Activated CD8-positive, alpha-beta memory T cell treated with anti-CD3 and anti-CD28 coated beads, Interleukin-2, amount 50 U/mL, for 24 hours (primary cell): ENCODE results near the gene SMARCA4.

Source experiments
- DNase-seq: peaks from one replicate; pipeline ENCODE4 v3.0.0-alpha.2; 2020; ENCODE audit errors: extremely low read depth

The SMARCA4 gene

GRCh38 chr19:11010041-11010440, 49.2 kb downstream of the SMARCA4 start:
- DNase-seq, result no peak

- no peak for DNase-seq
These were observed 51.7 kb downstream of the SMARCA4 start for GRCh38 chr19:11012507-11012906.

GRCh38 chr19:11013771-11014170, 52.9 kb downstream of the SMARCA4 start:
- no peak for DNase-seq

GRCh38 chr19:11014403-11014911, 53.6 kb downstream of the SMARCA4 start:
- no peak for DNase-seq

- DNase-seq, result no peak
These were observed 55.8 kb downstream of the SMARCA4 start for GRCh38 chr19:11016631-11017030.

GRCh38 chr19:11017275-11018035, 56.6 kb downstream of the SMARCA4 start:
- no peak for DNase-seq

- DNase-seq, result no peak
These were observed 57.3 kb downstream of the SMARCA4 start for GRCh38 chr19:11018179-11018578.

- no peak for DNase-seq
These were observed 57.9 kb downstream of the SMARCA4 start for GRCh38 chr19:11018763-11019162.

- no peak for DNase-seq
These were observed 58.4 kb downstream of the SMARCA4 start for GRCh38 chr19:11019262-11019661.

GRCh38 chr19:11019824-11020223, 59.0 kb downstream of the SMARCA4 start:
- DNase-seq, result no peak

- DNase-seq, result no peak
These were observed 59.6 kb downstream of the SMARCA4 start for GRCh38 chr19:11020423-11020822.

- no peak for DNase-seq
These were observed 60.3 kb downstream of the SMARCA4 start for GRCh38 chr19:11020982-11021759.

- no peak for DNase-seq
These were observed 60.9 kb downstream of the SMARCA4 start for GRCh38 chr19:11021760-11022144.

- DNase-seq, result no peak
These were observed 62.2 kb downstream of the SMARCA4 start for GRCh38 chr19:11023016-11023415.

GRCh38 chr19:11023710-11024109, 62.9 kb downstream of the SMARCA4 start:
- no peak for DNase-seq

- no peak for DNase-seq
These were observed 63.4 kb downstream of the SMARCA4 start for GRCh38 chr19:11024259-11024658.

- DNase-seq, result no peak
These were observed 64.2 kb downstream of the SMARCA4 start for GRCh38 chr19:11025006-11025405.

- DNase-seq, result no peak
These were observed 64.6 kb downstream of the SMARCA4 start for GRCh38 chr19:11025445-11025844.

- no peak for DNase-seq
These were observed 65.2 kb downstream of the SMARCA4 start for GRCh38 chr19:11025997-11026396.

GRCh38 chr19:11027381-11027780, 66.6 kb downstream of the SMARCA4 start:
- DNase-seq, result no peak

- DNase-seq, result no peak
These were observed 67.3 kb downstream of the SMARCA4 start for GRCh38 chr19:11028146-11028545.

GRCh38 chr19:11031421-11032070, 70.7 kb downstream of the SMARCA4 start:
- no peak for DNase-seq
